ENCODE measurements around the gene PRR5L.
"Not testable (repeated sequence)": the region's sequence is repeated elsewhere in the genome, so short reads cannot be mapped to it uniquely, and the experiment has no call there.

PRR5L gene

DNA sequence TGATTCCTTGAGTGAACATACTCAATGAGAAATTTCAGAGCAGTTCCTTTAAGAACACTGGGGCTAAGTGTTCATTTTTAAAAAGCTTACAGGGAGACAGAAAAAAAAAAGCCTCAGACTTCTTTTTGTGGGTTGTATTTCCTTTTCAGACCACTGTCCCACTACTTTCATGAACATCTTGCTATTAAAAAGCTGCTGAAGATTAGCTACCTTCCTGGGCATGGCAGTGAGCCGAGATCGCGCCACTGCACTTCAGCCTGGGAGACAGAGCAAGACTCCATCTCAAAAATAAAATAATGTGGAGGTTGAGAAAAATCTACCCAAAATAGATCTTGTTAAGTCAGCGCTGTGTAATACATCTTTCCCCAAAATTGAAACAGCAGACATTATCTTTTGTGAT lies 203.2 kb downstream of the PRR5L start:
- DNase-seq (ENCODE audit: low read depth), result no peak

DNA sequence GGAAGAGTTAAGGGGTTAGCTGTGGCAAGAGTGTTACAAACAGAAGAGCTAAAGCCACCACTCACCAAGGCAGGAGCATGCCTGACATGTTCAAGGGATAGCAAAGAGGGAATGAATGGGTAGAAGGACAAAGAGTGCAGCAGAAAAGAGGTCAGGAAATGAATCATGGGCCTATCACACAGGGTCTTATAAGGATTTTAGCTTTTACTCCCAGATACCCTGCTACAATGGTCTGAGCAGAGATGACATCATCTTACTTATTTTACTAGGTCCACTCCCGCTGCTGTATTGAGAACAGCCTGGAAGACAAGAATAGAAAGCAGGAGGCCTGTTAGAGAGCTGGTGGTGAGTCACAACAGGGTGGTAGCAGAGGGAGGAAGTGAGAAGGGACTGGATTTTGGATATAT lies 204.2 kb downstream of the PRR5L start:
- DNase-seq (ENCODE audit: low read depth), result no peak

DNA sequence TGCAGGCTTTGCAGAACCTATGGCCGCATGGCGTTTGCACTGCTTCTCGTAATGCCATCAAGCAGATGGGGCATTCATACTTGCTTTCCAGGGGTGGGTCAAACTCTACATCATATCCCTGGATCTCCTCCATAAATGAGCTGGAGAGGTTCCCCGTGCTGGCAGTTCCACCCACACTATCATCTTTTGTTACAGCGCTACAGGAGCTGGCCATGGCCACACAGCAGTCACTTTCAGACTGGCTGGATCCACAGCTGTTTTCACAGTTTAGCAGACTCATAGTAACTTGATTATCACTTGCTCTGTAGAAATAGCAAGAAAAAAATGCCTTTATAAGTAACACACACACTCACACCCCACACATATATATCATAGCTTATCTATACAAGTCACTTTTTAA lies 205.1 kb downstream of the PRR5L start:
- DNase-seq (ENCODE audit: low read depth), result no peak

DNA sequence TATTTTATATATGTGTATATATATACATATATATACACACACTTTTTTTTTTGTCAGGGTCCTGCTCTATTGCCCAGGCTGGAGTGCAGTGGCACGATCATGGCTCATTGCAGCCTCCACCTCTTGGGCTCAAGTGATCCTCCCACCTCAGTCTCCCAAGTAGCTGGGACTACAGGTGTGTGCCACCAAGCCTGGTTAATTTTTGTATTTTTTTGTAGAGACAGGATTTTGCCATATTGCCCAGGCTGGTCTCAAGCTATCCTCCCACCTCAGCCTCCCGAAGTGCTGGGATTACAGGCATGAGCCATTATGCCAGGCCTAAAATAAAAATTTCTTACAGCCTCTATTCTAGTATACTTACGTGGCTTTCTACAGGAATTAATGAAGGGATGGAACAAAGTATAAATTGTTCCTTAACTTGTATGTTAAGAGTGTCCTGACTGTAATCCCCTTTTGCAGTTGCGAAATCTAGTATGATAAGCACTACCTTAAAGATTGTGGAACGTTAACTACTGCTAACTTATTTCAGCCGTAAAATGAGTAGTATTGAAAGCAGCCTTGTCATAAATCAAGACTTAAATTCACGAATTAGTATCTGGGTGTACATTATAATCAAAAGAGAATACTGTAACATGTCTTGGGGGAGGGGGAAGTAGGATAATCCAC lies 211.9 kb downstream of the PRR5L start:
- DNase-seq (ENCODE audit: low read depth), result no peak

DNA sequence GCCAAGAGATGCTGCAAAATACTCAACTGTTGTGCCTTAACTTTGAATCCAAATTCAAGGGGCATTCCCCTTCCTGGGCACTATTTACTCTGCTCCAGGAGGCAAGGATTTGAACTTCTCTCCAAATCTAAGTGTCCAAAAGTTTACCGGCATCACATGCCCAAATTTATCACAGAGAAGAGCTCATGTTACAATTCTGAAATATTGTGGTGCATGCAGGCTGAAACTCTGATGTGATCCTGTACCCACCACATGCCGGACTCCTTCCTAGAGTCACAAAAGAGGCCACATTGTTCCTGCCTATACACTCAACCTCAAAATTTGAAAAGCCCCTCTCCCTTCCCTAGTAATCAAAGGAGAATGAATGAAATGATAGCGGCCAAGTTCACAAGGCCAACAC lies 212.7 kb downstream of the PRR5L start:
- DNase-seq (ENCODE audit: low read depth), result no peak

DNA sequence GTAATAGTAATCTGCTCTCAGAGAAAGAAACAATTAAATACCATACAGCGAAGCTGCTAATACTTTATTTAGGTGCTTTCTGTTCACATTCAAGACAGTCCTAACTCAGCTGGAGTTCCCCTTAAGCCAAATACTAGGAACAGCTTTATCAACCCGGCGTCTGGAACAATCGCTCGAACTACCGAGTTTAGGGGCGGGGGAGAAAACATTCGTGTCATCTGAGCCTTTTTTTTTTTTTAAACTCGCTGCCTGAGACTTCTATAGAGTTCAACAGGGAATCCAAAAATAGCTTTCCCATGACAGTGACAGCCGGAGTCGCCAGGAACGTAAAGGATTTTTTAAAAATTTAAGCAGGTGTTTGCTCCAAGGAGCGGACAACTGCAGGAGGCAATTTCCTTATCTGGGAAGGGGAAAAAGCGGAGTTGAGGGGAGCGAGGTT lies 213.1 kb downstream of the PRR5L start:
- no peak for DNase-seq (ENCODE audit: low read depth)

DNA sequence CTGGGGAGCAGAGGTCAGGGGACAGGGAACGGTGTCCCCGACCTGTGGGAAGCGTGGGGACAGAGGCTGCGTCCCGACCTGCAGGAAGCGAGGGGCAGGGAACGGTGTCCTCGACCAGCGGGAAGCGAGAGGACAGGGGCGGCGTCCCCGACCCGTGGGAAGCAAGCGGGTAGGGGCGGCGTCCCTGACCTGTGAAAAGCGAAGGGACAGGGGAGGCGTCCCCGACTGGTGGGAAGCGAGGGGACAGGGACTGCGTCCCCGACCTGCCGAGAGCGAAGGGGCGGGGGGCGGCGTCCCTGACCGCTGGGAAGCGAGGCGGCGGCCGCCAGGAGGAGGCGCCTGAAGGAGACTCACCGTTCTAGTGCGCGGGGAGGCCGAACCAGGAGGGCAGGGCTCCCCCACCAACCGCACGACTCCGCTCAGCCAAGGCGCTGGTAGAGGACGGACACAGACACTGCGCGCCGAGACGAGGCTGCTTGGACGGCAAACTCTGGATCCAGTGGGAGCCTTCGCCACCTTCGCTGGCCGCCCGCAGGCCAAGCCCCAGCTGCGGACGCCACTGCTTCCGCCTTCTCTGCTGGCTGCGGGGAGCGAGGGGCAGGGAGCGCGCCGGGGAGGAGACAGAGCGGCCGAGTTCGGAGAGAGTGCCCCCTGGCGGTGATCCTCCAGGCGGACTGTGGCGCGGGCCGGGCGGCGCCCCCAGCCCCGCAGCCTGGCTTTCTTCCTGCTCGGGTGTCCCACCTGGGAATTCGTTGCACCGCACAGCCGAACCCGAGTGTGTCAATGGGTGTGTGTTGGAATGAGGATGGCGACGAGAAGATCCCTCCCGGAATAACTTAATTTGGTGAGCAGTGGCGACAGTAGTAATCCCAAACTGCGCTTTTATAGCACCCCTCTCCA lies 213.9 kb downstream of the PRR5L start, which contains the start of gene TRAF6:
Gene TRAF6 (minus strand): TSS at position 579 of the 900 bp plus-strand sequence. CDS start 8,757 bp downstream, outside the sequence.
- peak; percentile 88 for DNase-seq (ENCODE audit: low read depth)

DNA sequence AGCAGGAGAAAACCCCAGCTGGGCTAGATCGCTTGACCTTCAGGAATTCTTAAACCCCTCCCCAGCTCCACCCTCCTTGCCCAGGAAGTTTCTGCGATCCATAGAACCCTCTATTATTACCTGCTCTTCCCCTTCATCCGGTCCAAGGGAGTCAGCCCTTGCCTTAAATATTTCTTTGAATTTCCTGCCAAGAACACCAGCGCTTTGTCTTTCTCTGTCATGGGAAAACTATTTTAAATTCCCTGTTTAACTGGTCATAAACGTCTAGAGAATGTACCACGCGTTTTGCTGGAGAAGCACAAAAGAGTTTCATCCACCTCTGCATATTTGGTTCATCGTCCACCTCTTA lies 214.5 kb downstream of the PRR5L start:
- DNase-seq (ENCODE audit: low read depth), result no peak

DNA sequence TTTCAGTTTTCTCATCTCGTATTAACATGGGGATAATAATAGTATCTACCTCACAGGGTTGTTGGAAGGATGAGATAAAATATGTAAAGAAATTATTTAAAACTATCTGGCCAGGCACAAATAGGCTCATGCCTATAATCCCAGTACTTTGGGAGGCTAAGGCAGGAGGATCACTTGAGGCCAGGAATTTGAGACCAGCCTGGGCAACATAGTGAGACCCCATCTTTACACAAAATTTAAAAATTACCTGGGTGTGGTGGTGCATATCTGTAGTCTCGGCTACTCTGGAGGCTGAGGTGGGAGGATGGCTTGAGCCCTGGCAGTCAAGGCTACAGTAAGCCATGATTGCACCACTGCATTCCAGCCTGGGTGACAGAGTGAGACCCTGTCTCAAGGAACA lies 215.0 kb downstream of the PRR5L start:
- DNase-seq (ENCODE audit: low read depth), result not testable (repeated sequence)

DNA sequence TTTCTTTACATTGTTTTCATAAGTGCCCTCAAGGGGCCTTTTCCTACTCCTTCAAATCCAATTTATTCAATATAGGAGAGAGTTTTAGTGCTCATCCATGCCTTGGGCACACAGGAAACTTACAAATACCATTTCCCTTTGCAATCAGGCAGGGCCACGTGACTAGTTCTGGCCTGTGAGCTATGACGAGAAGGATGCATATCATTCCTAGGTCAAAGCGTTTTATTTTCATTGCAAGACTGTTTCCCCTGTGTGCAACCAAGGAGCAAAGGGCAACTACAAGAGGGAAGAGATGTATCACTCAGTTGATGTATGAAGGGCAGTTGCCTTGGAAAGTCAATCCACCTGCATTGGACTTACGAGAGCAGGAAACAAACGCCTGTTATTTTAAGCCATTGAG lies 215.9 kb downstream of the PRR5L start:
- DNase-seq (ENCODE audit: low read depth), result no peak

DNA sequence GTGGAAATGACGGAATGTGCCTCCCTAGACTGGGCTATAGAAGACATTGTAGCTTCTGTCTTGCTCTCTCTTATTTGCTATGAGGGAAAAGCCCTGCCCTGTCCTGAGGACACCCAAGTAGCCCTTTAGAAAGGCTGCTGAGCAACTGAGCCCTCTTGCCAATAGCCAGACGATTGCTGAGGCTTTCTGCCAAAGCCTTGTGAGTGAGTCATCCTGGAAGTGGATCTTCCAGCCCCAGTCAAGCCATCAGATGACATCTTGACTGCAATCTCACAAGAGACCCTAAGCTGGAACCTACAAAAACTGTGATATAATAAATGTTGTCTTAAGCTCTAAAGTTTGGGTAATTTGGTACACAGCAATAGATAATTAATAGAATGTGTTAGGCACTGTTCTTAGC lies 217.9 kb downstream of the PRR5L start:
- no peak for DNase-seq (ENCODE audit: low read depth)
